GM12874 (cell line): Measurements from ENCODE around the gene TXLNB.

Experiments used
- CTCF ChIP-seq: IDR thresholded peaks from 2 replicates; pipeline ENCODE4 v1.5.1; 2011; ENCODE audit warnings: low read depth, mild to moderate bottlenecking, control low read depth, low read length, moderate library complexity; ENCODE audit not compliant: insufficient read depth

Gene TXLNB

GRCh38 chr6:139262519-139263300, 29.1 kb downstream of the TXLNB start:
- no peak for TF ChIP-seq CTCF

- no peak for TF ChIP-seq CTCF
These were observed 33.9 kb downstream of the TXLNB start for GRCh38 chr6:139257821-139258398.

GRCh38 chr6:139257291-139257690, 34.5 kb downstream of the TXLNB start:
- no peak for TF ChIP-seq CTCF

- no peak for TF ChIP-seq CTCF
These were observed 35.7 kb downstream of the TXLNB start for GRCh38 chr6:139256087-139256486.

GRCh38 chr6:139254196-139254595, 37.6 kb downstream of the TXLNB start:
- no peak for TF ChIP-seq CTCF

GRCh38 chr6:139253656-139254055, 38.1 kb downstream of the TXLNB start:
- no peak for TF ChIP-seq CTCF

GRCh38 chr6:139251691-139252390, 40.0 kb downstream of the TXLNB start:
- no peak for TF ChIP-seq CTCF
